HG02840 (cell line): ENCODE measurements around the gene KIAA1671.

Source experiments
- ATAC-seq: cut with Tn5 transposase; IDR thresholded peaks from one replicate; pipeline ENCODE4 v1.9.1; 2021; ENCODE audit warnings: mild to moderate bottlenecking, moderate library complexity, moderate number of reproducible peaks; ENCODE audit not compliant: unreplicated experiment, low FRiP score

The KIAA1671 gene

DNA sequence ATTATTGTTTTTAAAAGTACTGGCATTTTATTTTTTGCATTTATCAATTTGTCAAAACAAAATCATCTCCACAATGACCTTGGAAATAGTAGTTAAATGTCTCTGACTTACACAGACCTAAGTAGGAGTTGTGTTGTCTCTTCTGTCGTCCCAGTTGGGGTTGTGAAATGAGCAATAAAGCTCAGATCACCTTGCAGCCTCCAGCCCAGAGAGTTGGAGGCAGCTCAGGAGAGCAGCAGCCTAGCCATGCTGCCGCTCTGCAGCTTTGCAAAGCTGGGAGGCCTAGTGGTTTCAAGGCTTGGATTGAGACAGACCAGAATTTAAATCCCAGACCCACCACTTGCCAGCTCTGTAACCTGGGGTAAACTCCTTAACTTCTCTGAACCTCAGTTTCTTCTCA is 181.9 kb downstream of the KIAA1671 start:
- no peak for ATAC-seq

DNA sequence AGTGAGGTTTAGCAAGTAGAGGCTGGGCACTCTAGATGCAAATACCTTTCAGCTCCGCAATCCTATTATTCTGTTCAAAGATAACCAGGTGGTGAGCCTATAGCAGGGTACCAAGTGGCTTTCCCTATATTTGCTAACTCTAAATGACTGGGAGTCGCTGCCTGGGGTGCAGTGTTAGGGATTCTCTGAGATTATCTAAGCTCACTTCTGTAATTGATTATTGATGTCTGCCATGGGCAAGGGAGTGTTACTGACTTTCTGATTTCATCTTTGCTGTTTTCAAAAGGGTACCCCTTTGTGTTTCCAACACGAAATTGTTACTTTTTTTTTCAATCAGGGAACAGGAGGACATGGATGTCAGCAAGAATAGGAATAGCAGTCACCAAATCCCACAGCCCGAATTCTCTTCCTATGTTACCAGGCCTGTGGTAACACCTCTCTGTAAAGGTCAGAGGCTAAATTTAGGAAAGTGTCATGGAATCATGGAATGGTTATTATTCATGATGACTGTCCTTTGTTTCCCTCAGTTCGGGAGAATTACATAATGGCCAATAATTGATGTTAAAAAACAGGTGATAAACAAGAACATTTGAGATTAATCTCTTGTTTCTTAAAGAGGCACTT is 184.5 kb downstream of the KIAA1671 start:
- no peak for ATAC-seq

DNA sequence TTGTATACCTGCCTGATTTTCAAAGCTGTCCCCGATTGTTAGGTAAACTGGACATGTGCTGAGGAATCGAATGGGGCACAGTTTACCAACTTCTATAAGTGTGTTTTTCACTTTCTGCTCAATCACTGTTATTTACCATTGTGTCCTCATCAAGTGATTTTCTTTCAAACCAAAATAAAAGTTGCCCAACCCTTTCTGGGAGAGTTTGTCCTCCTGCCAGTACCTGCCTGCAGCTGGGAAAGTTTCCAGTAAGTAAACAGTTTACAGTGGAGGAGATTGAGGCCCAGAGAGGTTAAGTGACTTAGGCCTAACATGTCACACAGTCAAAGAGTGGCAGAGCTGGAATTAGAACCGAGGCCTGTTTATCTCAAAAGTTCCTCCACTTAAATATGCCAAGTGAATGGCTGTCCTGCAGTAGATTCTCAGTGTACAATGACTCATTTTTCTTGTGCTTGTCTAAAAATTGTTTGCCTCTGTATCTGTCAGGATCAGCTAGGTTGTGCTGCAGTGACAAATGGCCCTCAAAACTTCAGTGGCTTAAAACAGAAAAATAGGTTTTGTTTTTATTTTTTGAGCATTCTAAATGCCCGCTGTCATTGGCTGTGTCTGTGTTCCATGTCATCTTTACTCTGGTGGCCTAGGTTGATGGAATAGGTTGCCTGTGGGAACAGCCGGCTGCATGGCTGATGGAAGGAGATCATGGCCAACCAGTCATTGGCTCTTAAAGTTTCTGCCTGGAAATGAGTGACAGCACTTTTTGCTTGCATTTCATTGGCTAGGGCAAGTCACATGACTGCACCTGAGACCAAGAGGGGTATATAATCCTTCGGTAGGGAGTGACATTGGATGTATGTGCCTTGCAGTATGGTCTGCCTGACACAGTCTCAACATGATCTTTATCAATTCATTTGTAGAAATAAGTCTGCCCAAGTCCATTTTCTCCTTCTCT is 185.3 kb downstream of the KIAA1671 start:
- no peak for ATAC-seq

DNA sequence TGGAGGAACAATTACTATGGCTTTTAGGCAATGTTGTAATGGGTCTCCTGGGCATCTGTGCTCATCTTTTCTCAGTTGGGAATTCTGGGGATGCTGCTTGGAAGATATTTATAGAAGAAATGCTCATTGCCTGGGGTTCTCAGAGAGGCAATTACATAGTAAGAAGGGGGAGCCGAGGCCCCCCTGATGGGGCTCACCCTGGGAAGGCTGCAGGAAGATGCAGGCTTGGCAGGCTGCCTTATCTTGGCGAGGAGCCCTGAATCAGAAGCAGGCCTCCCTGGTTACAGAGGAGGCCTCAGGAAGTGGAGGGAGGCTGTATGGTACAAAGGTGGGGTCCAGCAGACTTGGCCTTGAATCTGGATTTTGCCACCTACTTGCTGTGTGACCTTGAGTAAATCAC is 186.5 kb downstream of the KIAA1671 start:
- ATAC-seq, result no peak

DNA sequence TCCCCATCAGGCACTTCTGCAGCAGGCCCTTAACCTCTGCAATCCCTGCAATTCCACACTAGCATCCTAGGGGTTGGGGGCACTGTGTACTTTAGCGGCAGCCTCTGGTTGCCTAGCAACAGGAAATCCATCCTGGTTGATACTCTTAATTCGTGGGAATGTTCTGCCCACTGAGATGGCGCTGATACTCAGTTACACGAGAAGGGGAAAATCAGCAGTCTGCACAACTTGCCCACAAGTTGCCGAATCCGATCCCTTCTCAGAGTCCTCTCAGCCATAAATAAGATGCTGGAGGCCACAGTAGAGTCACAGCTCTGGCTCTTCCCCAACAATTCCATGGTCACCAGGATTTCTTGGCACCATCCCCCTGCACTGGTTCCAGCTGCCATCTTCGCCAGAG is 189.6 kb downstream of the KIAA1671 start:
- ATAC-seq, result no peak

DNA sequence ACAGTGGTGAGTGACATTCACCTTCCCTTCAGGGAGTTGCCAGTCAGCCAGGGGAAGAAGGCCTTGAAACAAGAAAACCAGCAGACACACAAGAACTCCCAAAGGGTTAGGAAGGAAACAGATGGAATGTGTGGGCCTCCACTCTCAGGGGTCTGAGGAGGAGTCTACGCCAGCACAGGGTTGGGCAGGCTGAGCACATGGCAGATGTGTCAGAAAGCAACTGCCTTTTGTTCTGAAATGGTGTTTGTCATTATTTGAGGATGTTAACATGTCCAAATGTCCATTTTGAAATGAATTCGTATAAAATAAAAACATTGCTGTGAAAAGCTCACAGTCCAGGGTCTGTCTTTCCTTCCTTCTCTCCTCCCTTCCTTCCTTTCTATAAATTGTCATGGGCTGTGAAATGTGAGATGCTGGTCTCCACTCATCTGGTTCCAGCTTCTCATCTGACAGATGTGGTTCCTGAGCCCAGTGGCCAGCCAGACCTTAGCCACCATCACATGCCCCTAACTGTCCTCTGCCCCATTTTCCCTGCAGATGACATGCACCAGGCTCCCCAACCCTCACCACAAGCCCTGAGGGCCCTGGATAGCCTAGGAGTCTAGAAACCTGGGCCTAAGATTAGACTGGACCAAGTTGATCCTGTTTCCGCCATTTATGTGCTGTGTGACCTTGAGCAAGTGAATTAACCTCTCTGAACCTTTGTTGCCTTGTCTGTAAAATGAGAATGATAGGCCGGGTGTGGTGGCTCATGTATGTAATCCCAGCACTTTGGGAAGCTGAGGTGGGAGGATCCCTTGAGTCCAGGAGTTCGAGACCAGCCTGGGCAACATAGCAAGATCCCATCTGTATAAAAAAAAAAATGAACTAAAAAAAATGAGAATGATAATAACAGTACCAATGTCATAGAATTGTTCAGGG is 190.9 kb downstream of the KIAA1671 start:
- no peak for ATAC-seq

DNA sequence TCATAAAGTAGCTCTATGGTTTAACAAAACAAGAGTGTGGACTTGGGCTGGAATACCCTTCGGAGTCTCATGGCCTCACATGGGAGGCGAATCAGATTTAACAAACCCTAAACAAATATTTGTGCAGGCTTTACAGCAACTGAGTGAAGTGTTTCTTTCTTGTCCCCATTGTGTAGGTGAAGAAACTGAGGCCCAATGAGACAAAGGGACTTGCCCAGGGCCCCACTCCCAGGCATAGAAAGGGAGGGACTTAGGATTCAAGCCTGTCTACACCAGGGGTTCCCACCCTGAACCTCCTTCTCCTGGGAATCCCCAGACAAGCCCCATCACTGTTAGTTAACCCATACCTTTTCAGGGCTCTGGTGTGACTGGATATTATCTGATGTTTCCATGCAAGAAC is 192.0 kb downstream of the KIAA1671 start:
- ATAC-seq, result no peak

DNA sequence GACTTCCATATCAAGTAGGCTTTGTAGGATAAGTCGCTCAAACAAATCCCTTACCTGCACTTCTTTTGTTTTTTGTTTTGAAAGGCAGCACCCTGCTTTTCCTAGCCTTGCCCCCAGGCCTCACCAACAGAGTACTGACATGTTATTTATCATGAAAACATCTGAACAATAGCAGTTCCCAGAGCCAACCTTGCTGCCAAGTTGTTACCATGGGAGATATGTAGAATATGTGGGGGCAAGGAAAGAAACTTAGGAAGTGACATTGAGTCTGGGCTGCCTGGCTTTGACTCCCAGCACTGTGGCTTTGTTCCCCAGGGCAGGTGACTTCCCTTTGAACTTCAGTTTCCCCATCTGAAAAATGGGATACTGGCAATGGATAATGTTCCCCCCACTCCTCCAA is 193.8 kb downstream of the KIAA1671 start:
- no peak for ATAC-seq

DNA sequence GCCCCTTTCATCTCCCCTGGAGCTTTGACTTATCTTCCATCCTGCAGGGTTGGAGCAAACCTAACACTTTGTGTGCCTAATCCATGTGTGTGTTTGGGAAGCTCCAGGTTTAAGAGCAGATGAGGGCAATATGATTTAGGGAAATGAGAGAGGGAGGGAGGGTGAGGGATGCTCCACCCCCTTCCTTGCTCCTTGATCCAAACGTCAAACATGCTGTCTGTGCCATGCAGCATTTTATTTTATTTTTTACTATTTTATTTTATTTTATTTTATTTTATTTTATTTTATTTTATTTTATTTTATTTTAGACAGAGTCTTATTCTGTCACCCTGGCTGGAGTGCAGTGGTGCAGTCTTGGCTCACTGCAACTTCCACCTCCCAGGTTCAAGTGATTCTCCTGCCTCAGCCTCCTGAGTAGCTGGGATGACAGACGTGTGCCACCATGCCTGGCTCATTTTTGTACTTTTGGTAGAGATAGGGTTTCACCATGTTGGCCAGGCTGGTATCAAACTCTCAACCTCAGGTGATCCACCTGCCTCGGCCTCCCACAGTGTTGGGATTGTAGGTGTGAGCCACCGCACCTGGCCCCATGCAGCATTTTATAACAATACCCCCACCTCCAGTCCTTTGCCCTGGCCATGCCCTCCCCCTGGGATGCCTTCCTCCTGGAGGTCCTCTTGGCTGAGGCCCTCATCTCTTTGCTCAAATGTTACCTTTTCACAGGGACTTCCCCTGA is 194.6 kb downstream of the KIAA1671 start:
- ATAC-seq, result no peak

DNA sequence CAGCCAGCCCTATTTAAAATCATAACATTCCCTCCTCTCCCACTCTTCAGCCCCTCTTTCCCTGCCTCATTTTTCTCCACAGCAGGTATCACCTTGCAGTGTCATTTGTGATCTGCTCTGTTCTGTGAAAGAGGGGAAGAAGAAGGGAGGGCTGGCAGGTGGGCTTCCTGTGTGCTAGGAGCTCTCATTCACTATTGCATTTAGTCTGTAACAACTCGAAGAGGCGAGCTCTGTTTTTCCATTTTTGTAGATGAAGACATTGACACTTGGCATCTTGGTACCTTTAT is 195.1 kb downstream of the KIAA1671 start:
- ATAC-seq, result no peak

DNA sequence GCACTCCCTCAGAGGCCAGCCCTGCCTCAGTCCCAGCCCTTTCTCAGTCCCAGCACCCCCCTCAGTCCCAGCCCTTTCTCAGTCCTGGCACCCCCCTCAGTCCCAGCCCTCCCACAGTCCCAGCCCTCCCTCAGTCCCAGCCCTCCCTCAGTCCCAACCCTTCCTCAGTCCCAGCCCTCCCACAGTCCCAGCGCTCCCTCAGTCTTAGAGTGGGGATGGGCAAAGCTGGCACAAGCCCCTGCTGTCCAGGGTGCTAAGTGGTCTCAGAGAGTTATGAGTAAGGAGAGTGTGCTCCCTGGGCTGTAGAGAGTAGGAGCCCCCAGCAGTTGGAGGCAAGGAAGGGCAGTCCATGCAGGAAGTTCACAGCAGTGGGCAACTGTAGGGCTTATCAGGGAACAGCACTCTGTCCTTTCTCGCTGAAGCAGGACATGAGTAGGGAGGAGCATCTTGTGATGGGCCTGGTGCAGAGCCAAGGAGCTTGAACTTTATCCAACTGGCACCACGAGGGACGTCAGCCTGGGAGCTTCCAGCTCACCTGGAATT is 195.7 kb downstream of the KIAA1671 start:
- no peak for ATAC-seq

DNA sequence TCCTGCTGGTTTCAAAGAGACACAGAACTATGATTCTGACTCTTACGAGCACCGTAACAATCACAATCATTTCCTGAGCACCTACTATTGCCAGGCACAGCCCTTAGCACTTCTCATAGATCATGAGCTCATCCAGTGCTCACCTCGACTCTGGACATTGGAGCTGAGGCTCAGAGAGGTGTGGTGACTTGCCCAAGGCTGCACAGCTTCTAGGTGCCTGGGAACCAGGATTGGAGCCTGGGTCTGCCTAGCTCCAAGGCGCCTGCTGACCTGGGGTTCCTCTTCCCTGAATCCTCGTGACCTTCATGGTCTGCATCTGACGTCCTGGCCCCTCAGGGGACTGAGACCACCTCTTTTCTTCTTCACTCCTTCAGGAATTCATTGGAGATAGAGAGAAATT is 196.5 kb downstream of the KIAA1671 start:
- ATAC-seq, result no peak

DNA sequence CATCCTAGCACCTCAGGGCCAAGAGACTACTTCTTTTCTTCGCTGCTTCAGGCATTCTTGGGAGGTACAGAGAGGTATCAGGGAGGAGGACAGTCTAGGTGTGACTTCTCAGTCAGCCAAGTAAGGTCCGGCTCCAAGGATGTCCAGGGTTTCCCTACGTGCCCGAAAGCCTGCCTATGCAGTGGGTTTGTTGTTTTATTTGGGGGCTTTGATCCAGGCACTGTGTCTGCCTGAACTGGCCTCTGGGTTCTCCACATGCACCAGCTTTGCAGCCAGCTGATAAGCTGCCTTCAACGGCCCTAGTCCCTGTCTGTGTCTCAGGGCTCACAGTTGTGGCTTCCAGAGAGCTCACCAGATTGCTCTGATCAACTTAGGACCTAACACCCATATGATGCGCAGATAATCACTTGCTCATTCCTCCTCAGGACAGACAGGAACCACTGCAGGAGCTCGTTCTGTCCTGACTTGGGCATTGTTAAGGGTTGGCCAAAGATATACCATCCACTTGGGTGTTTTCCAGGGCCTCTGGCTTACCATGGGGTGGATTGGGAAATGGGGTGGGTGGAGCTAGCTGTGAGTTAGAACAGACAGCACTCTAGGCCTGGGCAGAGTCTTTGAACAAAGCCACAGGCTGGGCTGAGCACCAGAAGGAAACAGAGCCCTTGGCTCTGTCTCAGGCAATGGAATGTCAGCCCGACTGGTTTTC is 201.6 kb downstream of the KIAA1671 start:
- no peak for ATAC-seq

DNA sequence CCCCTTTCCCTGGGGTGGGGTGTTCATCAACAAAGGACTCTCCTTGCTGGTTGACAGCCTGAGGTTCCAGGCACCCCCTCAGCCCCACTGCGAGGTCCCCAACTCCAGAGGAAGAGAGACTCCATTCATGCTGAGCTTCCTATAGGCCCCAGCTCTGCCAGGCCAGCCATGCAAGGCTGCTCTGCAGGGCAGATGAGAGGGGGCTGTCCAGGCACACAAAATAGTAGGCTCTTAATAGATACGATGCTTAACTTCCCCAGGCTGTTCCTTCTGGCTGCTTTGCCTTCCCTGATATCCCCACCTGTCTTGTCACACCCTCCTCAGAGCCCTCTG is 202.1 kb downstream of the KIAA1671 start:
- no peak for ATAC-seq

DNA sequence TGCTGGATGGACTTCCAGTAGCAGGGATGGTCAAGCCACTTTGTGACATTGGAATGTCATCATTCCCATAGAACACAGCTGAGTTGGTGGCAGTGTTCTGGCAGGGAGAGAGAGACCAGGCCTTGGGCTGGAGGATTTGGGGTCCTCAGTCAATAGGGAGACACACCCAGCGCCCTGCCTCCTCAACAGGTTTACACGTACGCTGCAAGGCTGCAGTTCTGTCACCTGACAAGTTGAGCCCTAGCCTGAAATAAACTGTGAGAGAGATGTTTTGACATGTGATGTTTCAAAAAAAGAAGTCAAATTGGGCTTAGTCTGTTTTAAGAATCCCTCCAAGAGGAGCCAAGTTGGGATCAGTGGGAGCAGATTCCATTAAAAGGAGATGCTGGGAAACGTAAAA is 204.2 kb downstream of the KIAA1671 start:
- no peak for ATAC-seq

DNA sequence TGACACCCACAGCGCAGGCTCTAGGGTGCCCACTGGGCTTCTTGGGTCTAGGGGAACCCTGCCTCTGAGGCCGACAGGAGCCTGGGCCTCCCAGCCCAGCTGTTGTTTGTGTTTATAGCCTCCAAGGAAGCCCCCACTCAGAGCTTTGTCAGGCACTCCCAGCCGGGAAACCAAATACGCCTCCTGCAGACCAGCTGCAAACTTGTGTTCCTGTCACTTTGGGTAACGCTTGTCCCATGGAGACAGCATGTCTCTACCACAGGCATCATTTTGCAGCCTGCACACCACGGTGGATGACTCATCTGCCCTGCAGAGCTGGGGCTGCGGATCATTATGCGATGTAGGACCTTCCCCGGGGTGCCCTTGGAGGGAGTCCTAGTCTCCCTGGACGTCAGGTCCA is 206.5 kb downstream of the KIAA1671 start:
- no peak for ATAC-seq

DNA sequence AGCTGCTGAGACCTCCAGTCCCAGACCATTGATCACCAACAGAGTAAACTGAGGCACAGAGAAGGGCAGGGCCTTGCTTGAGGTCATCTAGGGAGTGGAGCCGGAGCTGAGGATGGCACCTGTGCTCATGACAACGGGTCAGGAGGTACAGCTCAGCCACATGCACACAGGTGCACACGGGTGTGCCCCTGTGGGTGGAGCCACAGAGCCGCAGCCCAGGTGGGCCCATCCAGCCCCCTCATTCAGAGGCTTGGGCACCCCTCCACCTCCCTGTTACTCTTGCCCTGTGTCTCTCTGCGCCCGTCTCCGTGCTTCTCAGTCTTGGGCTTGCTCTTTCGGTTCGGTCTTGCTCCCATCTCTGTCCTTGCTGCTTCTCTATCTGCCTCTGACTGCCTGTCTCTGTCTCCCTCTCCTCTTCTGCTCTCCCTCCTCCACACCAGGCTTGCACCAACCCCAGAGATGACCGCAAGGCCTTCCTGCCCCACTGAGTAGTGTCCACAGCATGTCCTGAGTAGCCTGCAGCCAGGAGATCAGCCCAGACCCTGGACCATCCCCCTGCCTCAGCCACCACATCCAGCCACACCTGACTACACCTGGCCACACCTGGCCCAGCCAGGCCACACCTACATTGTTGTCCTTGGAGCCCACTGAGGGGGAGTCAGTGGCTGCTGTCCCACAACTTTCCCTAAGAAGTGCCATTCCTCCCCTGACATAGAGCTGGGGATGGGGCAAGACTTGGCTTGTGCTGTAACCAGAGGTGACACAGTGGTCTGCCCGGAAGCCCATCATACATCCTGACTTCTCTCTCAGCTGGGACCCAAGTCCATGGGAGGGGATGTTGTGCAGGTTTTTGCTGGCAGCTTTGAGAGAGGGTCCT is 207.8 kb downstream of the KIAA1671 start:
- no peak for ATAC-seq

DNA sequence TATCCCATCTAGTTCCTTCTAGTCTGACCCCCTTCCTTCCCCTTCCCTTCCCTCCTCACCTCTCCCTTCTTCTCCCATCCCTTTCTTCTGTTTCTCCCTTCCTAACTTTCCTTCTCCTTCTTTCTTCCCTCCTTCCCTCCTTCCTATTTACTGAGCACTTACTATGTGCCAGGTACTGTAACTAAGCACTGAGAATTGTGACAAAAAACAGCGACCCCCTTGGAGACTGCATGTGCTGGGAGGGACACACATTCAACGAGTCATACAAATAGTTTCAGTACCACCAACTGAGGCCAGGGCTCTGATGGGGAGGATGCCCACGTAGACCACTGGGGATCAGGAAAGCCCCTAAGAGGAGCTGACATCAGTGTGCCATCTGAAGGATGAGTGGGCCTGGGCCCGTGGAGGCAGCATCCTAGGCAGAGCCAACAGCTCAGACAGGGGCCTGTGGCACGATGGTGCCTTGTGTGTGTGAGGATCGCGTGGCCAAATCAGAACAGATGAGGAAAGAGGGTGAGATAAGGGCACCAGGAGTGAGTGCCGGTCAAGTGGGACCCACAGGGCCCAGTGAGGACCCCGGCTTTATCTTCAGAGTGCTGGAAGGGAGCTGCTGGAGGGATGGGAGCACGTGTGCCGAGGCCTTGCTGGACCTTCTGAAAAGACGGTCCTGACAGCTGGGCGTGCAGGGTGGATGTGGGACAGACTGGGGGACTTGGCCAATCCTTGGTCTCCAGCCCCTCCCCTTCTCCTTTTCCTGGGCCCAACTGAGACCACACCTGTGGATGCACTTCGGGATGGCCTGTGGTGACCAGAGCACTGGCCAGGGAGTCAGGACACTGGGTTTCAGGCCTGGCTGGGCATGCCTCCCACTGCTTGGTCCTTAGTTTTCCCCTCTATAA is 208.8 kb downstream of the KIAA1671 start:
- no peak for ATAC-seq
